SK-N-MC (cell line): Measurements from ENCODE around the gene SYVN1.
A peak's percentile ranks its signal among the peaks of the same experiment; 100 is the strongest.

Experiments used
- DNase-seq: peaks from one replicate; pipeline ENCODE4 v3.0.0-alpha.2; 2011; ENCODE audit warnings: low read depth, low spot score
- H3K27ac ChIP-seq: fragments of 200-600 bp; sonication (generic); 2 replicates; pipeline ENCODE4 v1.5.1; 2016; ENCODE audit warnings: mixed run types
- H3K36me3 ChIP-seq: fragments of 200-600 bp; sonication (generic); 2 replicates; pipeline ENCODE4 v1.6.1; 2017; ENCODE audit warnings: antibody characterized with exemption, low read length, mixed read lengths; ENCODE audit not compliant: insufficient read depth
- H3K4me3 ChIP-seq: fragments of 200-600 bp; sonication (generic); 2 replicates; pipeline ENCODE4 v1.5.1; 2016
- H3K9ac ChIP-seq: fragments of 200-600 bp; sonication (generic); 2 replicates; pipeline ENCODE4 v1.8.0; 2017; ENCODE audit warnings: mixed run types, mixed read lengths; ENCODE audit not compliant: insufficient read length
- H3K9me3 ChIP-seq: fragments of 200-600 bp; sonication (generic); 2 replicates; pipeline ENCODE4 v1.6.1; 2017; ENCODE audit warnings: low read depth, mild to moderate bottlenecking, antibody characterized with exemption, low read length, moderate library complexity, mixed read lengths
- EZH2 ChIP-seq: fragments of 200-600 bp; sonication (generic); IDR thresholded peaks from one replicate; pipeline ENCODE4 v1.6.1; 2017; ENCODE audit warnings: antibody characterized with exemption
- FOXP2 ChIP-seq: optimal IDR thresholded peaks from 2 replicates; pipeline ENCODE3; 2011; ENCODE audit warnings: mild to moderate bottlenecking, moderate library complexity; ENCODE audit not compliant: insufficient read depth; ENCODE audit errors: extremely low read length, control extremely low read depth
- POLR2AphosphoS5 ChIP-seq: IDR thresholded peaks from 2 replicates; pipeline ENCODE4 v1.6.1; 2012; ENCODE audit warnings: mild to moderate bottlenecking, low read depth, low read length, borderline replicate concordance

SYVN1 gene

DNA sequence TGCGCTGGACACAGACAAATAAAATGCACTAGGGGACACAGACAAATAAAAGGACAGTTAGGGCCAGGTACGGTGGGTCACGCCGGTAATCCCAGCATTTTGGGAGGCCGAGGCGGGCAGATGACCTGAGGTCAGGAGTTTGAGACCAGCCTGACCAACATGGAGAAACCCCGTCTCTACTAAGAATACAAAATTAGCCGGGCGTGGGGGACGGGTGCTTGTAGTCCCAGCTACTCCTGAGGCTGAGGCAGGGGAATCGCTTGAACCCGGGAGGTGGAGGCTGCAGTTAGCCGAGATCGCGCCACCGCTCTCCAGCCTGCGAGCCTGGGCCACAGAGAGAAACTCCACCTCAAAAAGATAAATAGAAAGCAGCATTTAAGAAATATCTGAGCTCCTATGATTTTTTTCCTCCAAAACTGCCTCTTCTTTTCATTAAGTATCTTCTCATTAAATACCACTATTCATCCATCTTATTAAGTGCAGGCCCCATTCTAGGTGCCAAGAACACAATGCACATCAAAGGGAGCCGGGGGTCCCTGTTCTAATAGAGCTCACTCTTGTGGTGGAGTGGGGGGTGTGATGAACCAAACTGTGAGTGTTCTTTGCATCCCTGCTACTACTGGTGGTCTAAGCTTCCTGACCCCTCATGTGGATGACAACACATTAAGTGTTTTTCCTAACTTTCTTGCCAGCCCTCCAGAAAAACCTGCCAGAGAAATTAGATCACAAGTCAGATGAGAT lies 16.1 kb downstream of the SYVN1 start:
- DNase-seq, result no peak
- H3K9ac ChIP-seq, result no peak overlapping the region
- H3K4me3 ChIP-seq, result no peak overlapping the region
- no peak for TF ChIP-seq FOXP2
- TF ChIP-seq EZH2, result no peak
- TF ChIP-seq POLR2AphosphoS5, result no peak
- H3K9me3 ChIP-seq, result no peaks in the 10 kb centered on the region
- 0 out of 2 replicates have a peak overlapping the region, but pooled peaks have one; percentile 23 for H3K27ac ChIP-seq
- H3K36me3 ChIP-seq, result peaks cover 34% of the 10 kb centered on the region

- H3K4me3 ChIP-seq, result peak within 1 kb of the TSS; percentile 82
- TF ChIP-seq FOXP2 (peak; percentile 96), EZH2 (no peak), POLR2AphosphoS5 (peak; percentile 90)
- H3K27ac ChIP-seq, result peak within 1 kb of the TSS; percentile 49
- DNase-seq, result peak; percentile 96
- H3K9me3 ChIP-seq, result no peaks in the 10 kb centered on the region
- peaks cover 34% of the 10 kb centered on the region for H3K36me3 ChIP-seq
- H3K9ac ChIP-seq, result peak within 1 kb of the TSS; percentile 91
These were observed 16.9 kb downstream of the SYVN1 start, which contains the start of gene ZNHIT2 for GRCh38 chr11:65117206-65118096. Gene ZNHIT2 (minus strand): TSS chr11:65117701. CDS start chr11:65117653, 48 bp downstream.

DNA sequence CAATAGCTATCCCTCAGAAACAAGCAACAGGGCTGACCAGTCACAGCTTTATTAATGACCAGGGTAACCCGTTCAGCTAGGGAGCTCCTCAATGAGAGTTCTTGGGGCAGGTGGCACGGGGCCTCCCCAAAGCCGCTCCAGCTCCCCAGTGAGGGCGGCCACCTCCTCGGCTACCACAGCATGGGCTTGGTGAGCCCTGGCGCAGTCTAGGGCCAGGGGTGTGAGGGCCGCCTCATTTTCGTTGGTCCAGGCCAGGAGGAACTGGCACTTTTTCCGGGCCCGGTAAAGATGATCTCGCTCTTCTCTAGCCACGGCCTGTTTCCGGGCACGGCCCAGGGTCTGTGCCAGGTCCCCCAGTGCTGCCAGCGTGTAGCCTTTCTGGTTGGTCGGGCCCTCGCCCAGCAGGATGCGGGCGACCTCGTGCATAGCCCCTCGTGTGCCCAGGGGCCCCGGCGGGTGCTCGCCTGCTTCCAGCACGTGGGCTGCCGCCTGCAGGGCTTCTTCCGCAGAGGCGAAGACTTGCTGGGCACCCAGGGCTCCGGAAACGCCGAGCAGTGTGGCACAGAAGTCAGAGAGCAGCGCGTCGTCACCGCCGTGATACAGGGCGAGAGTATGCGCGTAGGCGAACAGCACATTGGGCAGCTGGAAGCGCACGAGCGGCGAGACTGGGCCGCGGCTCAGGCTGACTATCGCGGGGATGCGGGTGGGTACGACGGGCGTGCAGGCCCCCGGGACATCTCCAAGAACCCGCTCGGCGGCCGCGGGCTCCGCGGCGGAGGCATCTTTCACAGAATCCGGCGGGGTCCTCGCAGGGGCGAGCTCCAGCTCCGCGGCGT lies 17.7 kb downstream of the SYVN1 start:
- H3K4me3 ChIP-seq, result peak overlapping the region; percentile 82
- DNase-seq, result no peak
- no peaks in the 10 kb centered on the region for H3K9me3 ChIP-seq
- TF ChIP-seq POLR2AphosphoS5, result 0 out of 2 replicates have a peak, but pooled peaks have one; percentile 39
- TF ChIP-seq FOXP2, result no peak
- no peak for TF ChIP-seq EZH2
- H3K9ac ChIP-seq, result peak overlapping the region; percentile 91
- H3K36me3 ChIP-seq, result peaks cover 34% of the 10 kb centered on the region
- H3K27ac ChIP-seq, result peak overlapping the region; percentile 49

DNA sequence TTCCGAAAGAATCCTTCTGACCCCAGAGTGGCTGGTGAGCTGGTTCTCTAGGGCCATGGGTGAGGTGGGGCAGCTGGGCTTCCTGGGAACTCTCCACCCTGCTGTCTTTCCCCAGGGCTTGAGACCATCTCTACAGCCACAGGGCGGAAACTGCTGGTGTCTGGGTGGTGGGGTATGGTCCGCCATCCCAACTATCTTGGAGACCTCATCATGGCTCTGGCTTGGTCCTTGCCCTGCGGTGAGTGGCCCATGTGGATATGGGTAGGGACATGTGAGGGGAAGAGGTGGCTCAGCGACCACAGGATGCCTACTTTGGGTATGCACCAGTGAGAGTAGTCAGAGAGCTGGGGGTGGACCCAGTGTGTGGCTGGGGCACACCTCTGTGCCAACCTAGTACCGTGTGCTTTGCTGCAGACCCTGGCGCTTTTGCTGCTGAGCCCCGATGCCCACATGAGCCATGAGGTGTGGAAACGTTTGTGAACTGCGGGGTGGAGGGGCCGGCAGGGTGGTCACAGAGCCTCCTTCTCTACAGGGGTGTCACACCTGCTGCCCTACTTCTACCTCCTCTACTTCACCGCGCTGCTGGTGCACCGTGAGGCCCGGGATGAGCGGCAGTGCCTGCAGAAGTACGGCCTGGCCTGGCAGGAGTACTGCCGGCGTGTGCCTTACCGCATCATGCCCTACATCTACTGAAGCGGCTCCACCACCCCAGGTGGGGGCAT lies 18.8 kb downstream of the SYVN1 start:
- no peak overlapping the region for H3K27ac ChIP-seq
- H3K4me3 ChIP-seq, result peak overlapping the region; percentile 82; the same call in 1 of the 2 replicates
- TF ChIP-seq FOXP2 (no peak), EZH2 (no peak), POLR2AphosphoS5 (no peak)
- no peak for DNase-seq
- no peaks in the 10 kb centered on the region for H3K9me3 ChIP-seq
- peaks cover 24% of the 10 kb centered on the region for H3K36me3 ChIP-seq
- no peak overlapping the region for H3K9ac ChIP-seq

GRCh38 chr11:65114538-65115171 lies 19.7 kb downstream of the SYVN1 start:
- no peak for DNase-seq
- Histone ChIP-seq H3K9ac (no peak overlapping the region), H3K36me3 (peaks cover 16% of the 10 kb centered on the region; the same call in 1 of the 2 replicates), H3K27ac (no peak overlapping the region), H3K9me3 (no peaks in the 10 kb centered on the region), H3K4me3 (no peak overlapping the region)
- TF ChIP-seq FOXP2 (no peak), POLR2AphosphoS5 (peak; percentile 20; the same call in 1 of the 2 replicates)

GRCh38 chr11:65113839-65114238 lies 20.5 kb downstream of the SYVN1 start:
- Histone ChIP-seq H3K36me3 (peaks cover 9% of the 10 kb centered on the region; the same call in 1 of the 2 replicates), H3K9ac (no peak overlapping the region), H3K9me3 (no peaks in the 10 kb centered on the region), H3K27ac (no peak overlapping the region), H3K4me3 (no peak overlapping the region)
- DNase-seq, result no peak
- TF ChIP-seq FOXP2, result no peak
- no peak for TF ChIP-seq POLR2AphosphoS5
- TF ChIP-seq EZH2, result no peak

- Histone ChIP-seq H3K4me3 (peak overlapping the region; percentile 98), H3K36me3 (peaks cover 4% of the 10 kb centered on the region; the same call in 1 of the 2 replicates), H3K27ac (no peak overlapping the region), H3K9ac (peak overlapping the region; percentile 83), H3K9me3 (no peaks in the 10 kb centered on the region)
- DNase-seq, result no peak
- TF ChIP-seq FOXP2 (no peak), POLR2AphosphoS5 (no peak), EZH2 (no peak)
These were observed 21.0 kb downstream of the SYVN1 start for GRCh38 chr11:65113361-65113756.
